ENCODE data around the gene FBXO41.

DNA sequence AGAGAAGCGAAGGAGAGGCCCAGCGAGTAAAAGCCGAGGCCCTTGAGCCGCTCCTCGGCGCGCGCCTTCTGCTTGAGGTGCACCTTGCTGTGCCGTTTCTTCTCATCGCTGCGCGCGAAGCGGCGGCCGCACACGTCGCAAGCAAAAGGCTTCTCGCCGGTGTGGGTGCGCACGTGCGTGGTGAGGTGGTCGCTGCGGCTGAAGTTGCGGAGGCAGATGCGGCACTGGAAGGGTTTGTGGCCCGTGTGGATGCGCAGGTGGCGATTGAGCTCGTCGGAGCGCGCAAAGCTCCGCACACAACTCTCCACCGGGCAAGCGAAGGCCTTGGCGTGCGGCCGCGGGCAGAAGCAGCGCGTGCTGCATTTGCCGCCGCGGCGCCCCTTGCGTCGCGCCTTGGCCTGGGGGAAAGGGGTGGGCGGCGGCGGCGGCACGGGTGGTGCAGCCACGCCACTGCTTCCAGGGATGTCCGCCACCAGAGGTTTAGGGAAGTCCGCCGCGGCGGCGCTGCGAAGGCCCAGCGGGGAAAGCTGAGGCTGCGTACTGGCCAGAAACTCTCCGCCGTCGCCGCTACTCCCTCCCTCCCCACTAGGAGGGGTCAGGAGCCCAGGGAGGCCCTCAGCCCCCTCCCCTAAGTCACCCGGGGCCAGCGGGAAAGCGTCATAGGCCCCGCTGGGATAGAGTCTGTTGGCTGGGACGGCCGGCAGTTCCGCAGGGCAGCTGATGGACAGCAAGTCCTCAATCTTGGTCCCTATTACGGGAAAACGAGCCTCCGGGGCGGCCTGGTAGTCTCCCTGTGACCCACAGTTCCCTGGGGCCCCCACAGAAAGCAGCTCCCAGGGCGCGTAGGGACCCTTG, 7.4 kb upstream of the FBXO41 start:
- TF ChIP-seq, protein P1, sequence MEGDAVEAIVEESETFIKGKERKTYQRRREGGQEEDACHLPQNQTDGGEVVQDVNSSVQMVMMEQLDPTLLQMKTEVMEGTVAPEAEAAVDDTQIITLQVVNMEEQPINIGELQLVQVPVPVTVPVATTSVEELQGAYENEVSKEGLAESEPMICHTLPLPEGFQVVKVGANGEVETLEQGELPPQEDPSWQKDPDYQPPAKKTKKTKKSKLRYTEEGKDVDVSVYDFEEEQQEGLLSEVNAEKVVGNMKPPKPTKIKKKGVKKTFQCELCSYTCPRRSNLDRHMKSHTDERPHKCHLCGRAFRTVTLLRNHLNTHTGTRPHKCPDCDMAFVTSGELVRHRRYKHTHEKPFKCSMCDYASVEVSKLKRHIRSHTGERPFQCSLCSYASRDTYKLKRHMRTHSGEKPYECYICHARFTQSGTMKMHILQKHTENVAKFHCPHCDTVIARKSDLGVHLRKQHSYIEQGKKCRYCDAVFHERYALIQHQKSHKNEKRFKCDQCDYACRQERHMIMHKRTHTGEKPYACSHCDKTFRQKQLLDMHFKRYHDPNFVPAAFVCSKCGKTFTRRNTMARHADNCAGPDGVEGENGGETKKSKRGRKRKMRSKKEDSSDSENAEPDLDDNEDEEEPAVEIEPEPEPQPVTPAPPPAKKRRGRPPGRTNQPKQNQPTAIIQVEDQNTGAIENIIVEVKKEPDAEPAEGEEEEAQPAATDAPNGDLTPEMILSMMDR (IDR thresholded peaks at IDR 0.05; ENCODE audit: insufficient read depth, low read depth, low read length), result no peak
- TF ChIP-seq EZH2 (IDR thresholded peaks at IDR 0.05; ENCODE audit: insufficient read depth, low read length), result peak; percentile 98

All from astrocyte (in vitro differentiated cells and primary cell).